BLaER1 (cell line): ENCODE results near the gene OTUB2.
"Not testable (repeated sequence)": the region's sequence is repeated elsewhere in the genome, so short reads cannot be mapped to it uniquely, and the experiment has no call there.

Experiments
- H3K27ac ChIP-seq: shearing (Covaris generic); formaldehyde crosslinking; 2 replicates; pipeline ENCODE4 v1.8.1; 2022
- H3K27me3 ChIP-seq: shearing (Covaris generic); formaldehyde crosslinking; 2 replicates; pipeline ENCODE4 v1.8.1; 2022
- H3K36me3 ChIP-seq: shearing (Covaris generic); formaldehyde crosslinking; 2 replicates; pipeline ENCODE4 v1.8.1; 2022
- H3K4me1 ChIP-seq: shearing (Covaris generic); formaldehyde crosslinking; 2 replicates; pipeline ENCODE4 v1.8.1; 2022
- H3K4me2 ChIP-seq: shearing (Covaris generic); formaldehyde crosslinking; 2 replicates; pipeline ENCODE4 v1.8.1; 2022
- H3K4me3 ChIP-seq: shearing (Covaris generic); formaldehyde crosslinking; 2 replicates; pipeline ENCODE4 v1.8.1; 2022
- H3K9ac ChIP-seq: shearing (Covaris generic); formaldehyde crosslinking; 2 replicates; pipeline ENCODE4 v1.8.1; 2022
- H3K9me3 ChIP-seq: shearing (Covaris generic); formaldehyde crosslinking; 2 replicates; pipeline ENCODE4 v1.8.1; 2022
- H4K20me1 ChIP-seq: shearing (Covaris generic); formaldehyde crosslinking; 2 replicates; pipeline ENCODE4 v1.8.1; 2022
- Cebpa-rat ChIP-seq: shearing (Covaris generic); IDR thresholded peaks from 2 replicates; pipeline ENCODE4 v1.8.1; 2022

OTUB2 gene

GRCh38 chr14:94052199-94052598 is 26.1 kb downstream of the OTUB2 start:
- no peak overlapping the region for H3K4me3 ChIP-seq
- H3K4me2 ChIP-seq, result no peak overlapping the region
- H3K27me3 ChIP-seq, result no peaks in the 10 kb centered on the region
- peaks cover 100% of the 10 kb centered on the region for H3K36me3 ChIP-seq
- TF ChIP-seq Cebpa-rat, result no peak
- peaks cover 12% of the 10 kb centered on the region for H3K4me1 ChIP-seq
- H3K9me3 ChIP-seq, result no peaks in the 10 kb centered on the region
- H3K27ac ChIP-seq, result no peak overlapping the region
- no peak overlapping the region for H3K9ac ChIP-seq
- peaks cover 96% of the 10 kb centered on the region for H4K20me1 ChIP-seq

GRCh38 chr14:94052662-94053061 is 26.5 kb downstream of the OTUB2 start:
- Histone ChIP-seq H3K9ac (no peak overlapping the region), H3K36me3 (peaks cover 100% of the 10 kb centered on the region), H3K27ac (no peak overlapping the region)

GRCh38 chr14:94054401-94054800 is 28.3 kb downstream of the OTUB2 start:
- H4K20me1 ChIP-seq, result peaks cover 96% of the 10 kb centered on the region
- H3K36me3 ChIP-seq, result peaks cover 100% of the 10 kb centered on the region
- no peak for TF ChIP-seq Cebpa-rat
- H3K4me2 ChIP-seq, result no peak overlapping the region
- no peak overlapping the region for H3K27ac ChIP-seq
- H3K4me1 ChIP-seq, result peaks cover 32% of the 10 kb centered on the region
- H3K9ac ChIP-seq, result no peak overlapping the region
- H3K4me3 ChIP-seq, result no peak overlapping the region
- H3K9me3 ChIP-seq, result no peaks in the 10 kb centered on the region
- H3K27me3 ChIP-seq, result no peaks in the 10 kb centered on the region

More at GRCh38 chr14:94052662-94053061, 26.5 kb downstream of the OTUB2 start:
- no peaks in the 10 kb centered on the region for H3K27me3 ChIP-seq
- TF ChIP-seq Cebpa-rat, result no peak
- peaks cover 16% of the 10 kb centered on the region for H3K4me1 ChIP-seq
- no peak overlapping the region for H3K4me3 ChIP-seq
- no peak overlapping the region for H3K4me2 ChIP-seq
- H4K20me1 ChIP-seq, result peaks cover 96% of the 10 kb centered on the region
- no peaks in the 10 kb centered on the region for H3K9me3 ChIP-seq

GRCh38 chr14:94054936-94055335 is 28.8 kb downstream of the OTUB2 start:
- Histone ChIP-seq H3K27ac (no peak overlapping the region), H3K4me3 (no peak overlapping the region), H3K4me1 (peaks cover 32% of the 10 kb centered on the region), H3K4me2 (no peak overlapping the region), H3K9ac (no peak overlapping the region), H3K27me3 (no peaks in the 10 kb centered on the region), H4K20me1 (peaks cover 97% of the 10 kb centered on the region), H3K9me3 (no peaks in the 10 kb centered on the region), H3K36me3 (peaks cover 100% of the 10 kb centered on the region)
- TF ChIP-seq Cebpa-rat, result no peak

- H3K4me3 ChIP-seq, result no peak overlapping the region
- H3K9ac ChIP-seq, result no peak overlapping the region
- H3K27ac ChIP-seq, result no peak overlapping the region
- H3K4me1 ChIP-seq, result peaks cover 32% of the 10 kb centered on the region
- H3K4me2 ChIP-seq, result peak overlapping the region; percentile 25; the same call in 1 of the 2 replicates
- H4K20me1 ChIP-seq, result peaks cover 98% of the 10 kb centered on the region
- peaks cover 100% of the 10 kb centered on the region for H3K36me3 ChIP-seq
- H3K9me3 ChIP-seq, result no peaks in the 10 kb centered on the region
- no peak for TF ChIP-seq Cebpa-rat
- H3K27me3 ChIP-seq, result no peaks in the 10 kb centered on the region
Measured at GRCh38 chr14:94056579-94057308, 30.6 kb downstream of the OTUB2 start.

- Histone ChIP-seq H3K27me3 (no peaks in the 10 kb centered on the region), H3K4me1 (peaks cover 32% of the 10 kb centered on the region), H3K27ac (no peak overlapping the region), H3K4me2 (peak overlapping the region; percentile 25; the same call in 1 of the 2 replicates), H3K9me3 (no peaks in the 10 kb centered on the region), H3K36me3 (peaks cover 96% of the 10 kb centered on the region), H3K9ac (no peak overlapping the region), H4K20me1 (peaks cover 98% of the 10 kb centered on the region), H3K4me3 (no peak overlapping the region)
- TF ChIP-seq Cebpa-rat, result no peak
Measured at GRCh38 chr14:94058128-94058673, 32.1 kb downstream of the OTUB2 start.

- peaks cover 100% of the 10 kb centered on the region for H4K20me1 ChIP-seq
- peaks cover 32% of the 10 kb centered on the region for H3K4me1 ChIP-seq
- no peak overlapping the region for H3K4me2 ChIP-seq
- no peak overlapping the region for H3K4me3 ChIP-seq
- no peak overlapping the region for H3K9ac ChIP-seq
- no peak for TF ChIP-seq Cebpa-rat
- H3K36me3 ChIP-seq, result peaks cover 95% of the 10 kb centered on the region
- no peaks in the 10 kb centered on the region for H3K9me3 ChIP-seq
- H3K27ac ChIP-seq, result no peak overlapping the region
- H3K27me3 ChIP-seq, result no peaks in the 10 kb centered on the region
Measured at GRCh38 chr14:94058674-94059138, 32.6 kb downstream of the OTUB2 start.

- H3K27me3 ChIP-seq, result no peaks in the 10 kb centered on the region
- H3K9me3 ChIP-seq, result no peaks in the 10 kb centered on the region
- H3K4me2 ChIP-seq, result no peak overlapping the region
- H3K4me3 ChIP-seq, result no peak overlapping the region
- H3K9ac ChIP-seq, result no peak overlapping the region
- peaks cover 100% of the 10 kb centered on the region for H4K20me1 ChIP-seq
- peaks cover 92% of the 10 kb centered on the region for H3K36me3 ChIP-seq
- no peak overlapping the region for H3K27ac ChIP-seq
- no peak for TF ChIP-seq Cebpa-rat
- H3K4me1 ChIP-seq, result peaks cover 32% of the 10 kb centered on the region
Measured at GRCh38 chr14:94059998-94060397, 33.9 kb downstream of the OTUB2 start.

GRCh38 chr14:94062344-94062940 is 36.3 kb downstream of the OTUB2 start:
- H3K27ac ChIP-seq, result no peak overlapping the region
- no peak overlapping the region for H3K4me3 ChIP-seq
- peaks cover 18% of the 10 kb centered on the region for H3K4me1 ChIP-seq
- no peak for TF ChIP-seq Cebpa-rat
- peaks cover 100% of the 10 kb centered on the region for H4K20me1 ChIP-seq
- no peak overlapping the region for H3K4me2 ChIP-seq
- peaks cover 88% of the 10 kb centered on the region for H3K36me3 ChIP-seq
- no peaks in the 10 kb centered on the region for H3K27me3 ChIP-seq
- no peak overlapping the region for H3K9ac ChIP-seq
- H3K9me3 ChIP-seq, result peaks cover 4% of the 10 kb centered on the region

GRCh38 chr14:94066089-94066676 is 40.0 kb downstream of the OTUB2 start:
- no peak for TF ChIP-seq Cebpa-rat
- Histone ChIP-seq H3K4me1 (no peaks in the 10 kb centered on the region), H3K4me3 (no peak overlapping the region), H3K9ac (no peak overlapping the region), H3K27ac (no peak overlapping the region), H3K36me3 (peaks cover 78% of the 10 kb centered on the region), H4K20me1 (peaks cover 99% of the 10 kb centered on the region), H3K9me3 (peaks cover 41% of the 10 kb centered on the region), H3K4me2 (no peak overlapping the region), H3K27me3 (no peaks in the 10 kb centered on the region)

- not testable (repeated sequence) for H3K4me3 ChIP-seq, H3K27me3 ChIP-seq
Measured at GRCh38 chr14:94072076-94072475, 45.9 kb downstream of the OTUB2 start.

More at GRCh38 chr14:94072076-94072475, 45.9 kb downstream of the OTUB2 start:
- Histone ChIP-seq H3K36me3 (peaks cover 88% of the 10 kb centered on the region), H3K9me3 (peaks cover 100% of the 10 kb centered on the region), H4K20me1 (peaks cover 93% of the 10 kb centered on the region)
- not testable (repeated sequence) for H3K27ac ChIP-seq, H3K4me1 ChIP-seq, H3K9ac ChIP-seq, H3K4me2 ChIP-seq
